GM23248 (cell line): ENCODE measurements around the gene CCNJ.

Experiments used
- EZH2 ChIP-seq: fragments of 200-600 bp; sonication (generic); IDR thresholded peaks from 2 replicates; pipeline ENCODE4 v1.6.1; 2018; ENCODE audit warnings: antibody characterized with exemption, mild to moderate bottlenecking; ENCODE audit not compliant: insufficient read depth, poor library complexity, severe bottlenecking
- EZH2phosphoT487 ChIP-seq: fragments of 200-600 bp; sonication (generic); IDR thresholded peaks from 2 replicates; pipeline ENCODE4 v1.6.1; 2018; ENCODE audit warnings: antibody characterized with exemption, moderate library complexity, mild to moderate bottlenecking, low read depth; ENCODE audit not compliant: insufficient read depth

- no peak for TF ChIP-seq EZH2phosphoT487
- no peak for TF ChIP-seq EZH2
Measured at GRCh38 chr10:96047004-96047649, 3.7 kb downstream of the CCNJ start.
